Measurements from ENCODE around the gene NUDCD3.

GRCh38 chr7:44403176-44403759, 87.2 kb downstream of the NUDCD3 start:
- no peak for TF ChIP-seq CTCF (conservative IDR thresholded peaks at IDR 0.05; ENCODE audit: low read length)
- TF ChIP-seq EZH2phosphoT487 (IDR thresholded peaks at IDR 0.05; ENCODE audit: borderline replicate concordance), result no peak
